ENCODE results near the gene CHCHD6.

Gene CHCHD6

DNA sequence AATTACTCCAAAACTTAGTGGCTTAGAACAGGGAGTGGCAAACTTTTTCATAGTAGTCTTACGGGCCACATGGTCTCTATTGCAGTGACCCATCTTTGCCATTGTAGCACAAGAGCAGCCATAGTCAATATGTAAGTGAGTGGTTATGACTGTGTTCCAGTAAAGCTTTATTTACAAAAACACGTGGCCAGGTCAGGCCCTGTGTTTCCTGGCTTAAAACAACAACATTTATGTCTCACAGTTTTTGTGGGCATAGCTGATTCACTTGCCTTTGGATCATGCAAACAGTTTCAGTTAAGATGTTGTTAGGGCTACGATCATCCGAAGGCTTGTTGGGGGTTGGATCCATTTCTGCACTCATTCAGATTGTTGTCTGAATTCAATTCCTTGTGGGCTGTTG lies 103.8 kb downstream of the CHCHD6 start:
- H3K27me3 ChIP-seq (ENCODE audit: control insufficient read depth, insufficient read depth, low read length), result no peaks in the 10 kb centered on the region
- no peaks in the 10 kb centered on the region for H3K4me1 ChIP-seq
- no peak overlapping the region for H3K9ac ChIP-seq
- H3K9me3 ChIP-seq (ENCODE audit: control insufficient read depth, low read length), result no peaks in the 10 kb centered on the region
- H3K36me3 ChIP-seq (ENCODE audit: control insufficient read depth, insufficient read depth, low read length), result no peaks in the 10 kb centered on the region
- no peak overlapping the region for H3K27ac ChIP-seq
- no peaks in the 10 kb centered on the region for H3K79me2 ChIP-seq
- TF ChIP-seq, protein P1, sequence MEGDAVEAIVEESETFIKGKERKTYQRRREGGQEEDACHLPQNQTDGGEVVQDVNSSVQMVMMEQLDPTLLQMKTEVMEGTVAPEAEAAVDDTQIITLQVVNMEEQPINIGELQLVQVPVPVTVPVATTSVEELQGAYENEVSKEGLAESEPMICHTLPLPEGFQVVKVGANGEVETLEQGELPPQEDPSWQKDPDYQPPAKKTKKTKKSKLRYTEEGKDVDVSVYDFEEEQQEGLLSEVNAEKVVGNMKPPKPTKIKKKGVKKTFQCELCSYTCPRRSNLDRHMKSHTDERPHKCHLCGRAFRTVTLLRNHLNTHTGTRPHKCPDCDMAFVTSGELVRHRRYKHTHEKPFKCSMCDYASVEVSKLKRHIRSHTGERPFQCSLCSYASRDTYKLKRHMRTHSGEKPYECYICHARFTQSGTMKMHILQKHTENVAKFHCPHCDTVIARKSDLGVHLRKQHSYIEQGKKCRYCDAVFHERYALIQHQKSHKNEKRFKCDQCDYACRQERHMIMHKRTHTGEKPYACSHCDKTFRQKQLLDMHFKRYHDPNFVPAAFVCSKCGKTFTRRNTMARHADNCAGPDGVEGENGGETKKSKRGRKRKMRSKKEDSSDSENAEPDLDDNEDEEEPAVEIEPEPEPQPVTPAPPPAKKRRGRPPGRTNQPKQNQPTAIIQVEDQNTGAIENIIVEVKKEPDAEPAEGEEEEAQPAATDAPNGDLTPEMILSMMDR (IDR thresholded peaks at IDR 0.05), result no peak
- H3K4me3 ChIP-seq (ENCODE audit: low read depth, low read length), result no peak overlapping the region
- H2AFZ ChIP-seq, result no peak overlapping the region
- no peak overlapping the region for H3K4me2 ChIP-seq (ENCODE audit: low read length)

DNA sequence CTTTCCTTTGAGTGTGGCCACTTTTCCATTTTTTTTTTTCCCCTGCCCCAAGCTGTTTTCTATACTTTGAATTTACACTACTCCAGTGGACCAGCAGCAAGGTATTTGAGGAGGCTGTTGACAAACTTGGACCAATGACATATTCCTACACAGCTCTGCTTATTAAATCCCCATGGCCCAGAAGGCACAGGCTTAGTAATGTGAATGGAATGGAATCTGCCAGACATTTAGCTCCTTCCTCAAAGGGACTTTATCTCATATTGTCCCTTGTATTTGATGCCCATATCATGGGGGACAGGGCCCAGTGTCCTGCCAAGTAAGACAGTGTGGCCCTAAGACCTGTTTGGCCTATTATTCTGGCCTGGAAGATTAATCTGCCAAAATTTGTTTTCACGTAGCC lies 107.5 kb downstream of the CHCHD6 start:
- no peak overlapping the region for H3K4me3 ChIP-seq (ENCODE audit: low read depth, low read length)
- no peak overlapping the region for H3K9ac ChIP-seq
- no peaks in the 10 kb centered on the region for H3K79me2 ChIP-seq
- no peaks in the 10 kb centered on the region for H3K36me3 ChIP-seq (ENCODE audit: control insufficient read depth, insufficient read depth, low read length)
- TF ChIP-seq, protein P1 (IDR thresholded peaks at IDR 0.05), result no peak
- no peak overlapping the region for H3K4me2 ChIP-seq (ENCODE audit: low read length)
- no peaks in the 10 kb centered on the region for H3K4me1 ChIP-seq
- no peaks in the 10 kb centered on the region for H3K9me3 ChIP-seq (ENCODE audit: control insufficient read depth, low read length)
- H3K27me3 ChIP-seq (ENCODE audit: control insufficient read depth, insufficient read depth, low read length), result no peaks in the 10 kb centered on the region
- H2AFZ ChIP-seq, result no peak overlapping the region
- H3K27ac ChIP-seq, result no peak overlapping the region

DNA sequence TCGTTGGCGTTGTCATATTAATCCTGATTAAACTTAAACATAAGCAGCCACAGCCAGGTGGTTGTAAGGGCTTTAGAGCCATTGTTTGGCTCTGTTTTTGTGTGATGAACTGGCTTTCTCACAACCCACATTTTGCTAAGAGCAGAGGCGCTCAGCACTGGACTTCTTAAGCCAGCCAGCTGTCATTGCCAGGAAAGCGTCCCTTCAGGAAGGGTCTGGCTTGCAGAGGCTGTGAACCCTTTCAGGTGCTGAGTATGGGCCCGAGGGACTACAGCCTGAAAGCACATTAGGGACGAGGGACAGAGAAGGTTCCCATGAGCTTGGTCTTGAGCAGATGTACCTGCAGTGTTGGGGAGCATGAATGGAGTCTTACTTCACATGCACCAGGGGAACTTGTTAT lies 112.3 kb downstream of the CHCHD6 start:
- Histone ChIP-seq H2AFZ (no peak overlapping the region), H3K9me3 (ENCODE audit: control insufficient read depth, low read length) (no peaks in the 10 kb centered on the region), H3K27me3 (ENCODE audit: control insufficient read depth, insufficient read depth, low read length) (no peaks in the 10 kb centered on the region), H3K9ac (no peak overlapping the region), H3K27ac (no peak overlapping the region), H3K4me2 (ENCODE audit: low read length) (no peak overlapping the region), H3K4me3 (ENCODE audit: low read depth, low read length) (no peak overlapping the region), H3K79me2 (peaks cover 6% of the 10 kb centered on the region), H3K4me1 (peaks cover 4% of the 10 kb centered on the region), H3K36me3 (ENCODE audit: control insufficient read depth, insufficient read depth, low read length) (no peaks in the 10 kb centered on the region)
- TF ChIP-seq, protein P1 (IDR thresholded peaks at IDR 0.05), result no peak

DNA sequence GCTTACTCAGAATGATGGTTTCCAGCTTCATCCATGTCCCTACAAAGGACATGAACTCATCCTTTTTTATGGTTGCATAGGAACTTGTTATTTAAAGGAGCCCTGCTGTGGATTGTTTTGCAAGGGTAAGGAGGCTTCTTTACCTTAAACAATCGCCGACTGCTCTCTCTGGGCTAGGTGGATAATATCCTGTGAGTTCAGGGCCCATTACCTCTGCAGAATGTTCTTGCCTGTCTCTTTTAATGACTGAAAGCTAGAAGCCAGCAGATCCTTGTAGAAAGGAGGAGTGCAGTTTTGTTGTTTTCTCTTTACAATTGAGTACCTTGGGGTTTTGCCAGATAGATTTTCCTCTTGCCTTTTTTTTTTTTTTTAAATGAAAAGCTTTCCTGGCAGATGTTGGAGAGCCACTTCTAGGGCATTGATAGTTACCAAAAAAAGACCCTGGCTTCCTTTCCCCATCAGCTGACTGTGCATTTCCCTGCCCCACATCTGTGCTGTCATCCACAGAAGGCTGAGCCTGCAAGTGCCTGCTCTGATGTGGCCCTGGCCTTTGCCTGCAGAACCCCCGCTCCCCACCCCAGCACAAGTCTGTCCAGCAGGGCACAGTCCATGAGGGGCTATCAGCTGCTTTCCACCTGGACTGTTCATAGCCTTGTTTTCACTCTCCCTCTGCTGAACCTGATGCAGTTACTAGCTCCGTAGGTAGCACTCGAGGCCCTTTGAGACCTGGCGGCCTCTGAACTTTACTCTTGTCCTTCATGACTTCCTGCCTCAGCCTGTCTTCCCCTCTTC lies 113.1 kb downstream of the CHCHD6 start:
- no peak overlapping the region for H3K4me3 ChIP-seq (ENCODE audit: low read depth, low read length)
- H2AFZ ChIP-seq, result no peak overlapping the region
- no peaks in the 10 kb centered on the region for H3K9me3 ChIP-seq (ENCODE audit: control insufficient read depth, low read length)
- H3K4me1 ChIP-seq, result peaks cover 4% of the 10 kb centered on the region
- H3K9ac ChIP-seq, result no peak overlapping the region
- TF ChIP-seq, protein P1 (IDR thresholded peaks at IDR 0.05), result no peak
- H3K27ac ChIP-seq, result no peak overlapping the region
- peaks cover 6% of the 10 kb centered on the region for H3K79me2 ChIP-seq
- H3K36me3 ChIP-seq (ENCODE audit: control insufficient read depth, insufficient read depth, low read length), result no peaks in the 10 kb centered on the region
- no peak overlapping the region for H3K4me2 ChIP-seq (ENCODE audit: low read length)
- H3K27me3 ChIP-seq (ENCODE audit: control insufficient read depth, insufficient read depth, low read length), result no peaks in the 10 kb centered on the region

DNA sequence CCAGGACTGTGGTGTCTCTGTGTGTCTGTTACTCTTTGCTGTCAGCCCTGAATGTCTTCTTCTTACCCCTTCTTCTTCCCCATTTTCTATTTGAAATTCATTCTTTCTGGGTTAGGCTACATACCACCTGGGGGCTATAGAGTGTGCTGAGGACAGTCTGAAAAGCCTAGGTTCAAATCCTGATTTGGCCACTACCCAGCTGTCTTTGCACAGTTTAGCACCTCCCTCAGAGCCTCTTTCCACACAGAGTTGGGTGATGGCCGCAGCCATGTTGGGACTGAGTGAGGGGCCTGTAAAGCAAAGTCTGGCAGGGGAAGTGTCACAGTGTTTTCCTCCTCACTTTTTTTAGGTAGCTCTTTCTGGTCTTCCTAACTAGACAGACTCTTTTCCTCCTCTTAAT lies 113.7 kb downstream of the CHCHD6 start:
- H3K4me2 ChIP-seq (ENCODE audit: low read length), result no peak overlapping the region
- no peaks in the 10 kb centered on the region for H3K36me3 ChIP-seq (ENCODE audit: control insufficient read depth, insufficient read depth, low read length)
- peaks cover 4% of the 10 kb centered on the region for H3K4me1 ChIP-seq
- no peaks in the 10 kb centered on the region for H3K9me3 ChIP-seq (ENCODE audit: control insufficient read depth, low read length)
- no peak overlapping the region for H3K9ac ChIP-seq
- no peak overlapping the region for H2AFZ ChIP-seq
- H3K27me3 ChIP-seq (ENCODE audit: control insufficient read depth, insufficient read depth, low read length), result no peaks in the 10 kb centered on the region
- H3K79me2 ChIP-seq, result peaks cover 6% of the 10 kb centered on the region
- H3K27ac ChIP-seq, result no peak overlapping the region
- TF ChIP-seq, protein P1 (IDR thresholded peaks at IDR 0.05), result no peak
- no peak overlapping the region for H3K4me3 ChIP-seq (ENCODE audit: low read depth, low read length)
